GM18907 (cell line): ENCODE measurements around the gene WDR4.
"Not testable (repeated sequence)": the region's sequence is repeated elsewhere in the genome, so short reads cannot be mapped to it uniquely, and the experiment has no call there.

Experiments
- ATAC-seq: cut with Tn5 transposase; IDR thresholded peaks from one replicate; pipeline ENCODE4 v1.9.1; 2021; ENCODE audit warnings: mild to moderate bottlenecking, moderate library complexity; ENCODE audit not compliant: unreplicated experiment

WDR4 gene

GRCh38 chr21:42820616-42821465, 58.5 kb downstream of the WDR4 start:
- no peak for ATAC-seq

GRCh38 chr21:42819861-42820615, 59.3 kb downstream of the WDR4 start:
- no peak for ATAC-seq

- ATAC-seq, result no peak
These were observed 61.0 kb downstream of the WDR4 start for GRCh38 chr21:42818328-42818749.

GRCh38 chr21:42815217-42815616, 64.1 kb downstream of the WDR4 start:
- no peak for ATAC-seq

- not testable (repeated sequence) for ATAC-seq
These were observed 66.7 kb downstream of the WDR4 start for GRCh38 chr21:42812528-42813241.

- ATAC-seq, result no peak
These were observed 67.4 kb downstream of the WDR4 start for GRCh38 chr21:42811960-42812359.

- ATAC-seq, result no peak
These were observed 69.5 kb downstream of the WDR4 start for GRCh38 chr21:42809577-42810475.

GRCh38 chr21:42809171-42809570, 70.2 kb downstream of the WDR4 start:
- ATAC-seq, result no peak

GRCh38 chr21:42807938-42808613, 71.3 kb downstream of the WDR4 start:
- ATAC-seq, result no peak

- not testable (repeated sequence) for ATAC-seq
These were observed 71.9 kb downstream of the WDR4 start for GRCh38 chr21:42807293-42807895.

- ATAC-seq, result no peak
These were observed 72.7 kb downstream of the WDR4 start for GRCh38 chr21:42806509-42807140.

GRCh38 chr21:42801616-42802015, 77.7 kb downstream of the WDR4 start:
- ATAC-seq, result not testable (repeated sequence)

GRCh38 chr21:42799948-42800347, 79.4 kb downstream of the WDR4 start:
- ATAC-seq, result no peak

GRCh38 chr21:42799516-42799915, 79.8 kb downstream of the WDR4 start:
- no peak for ATAC-seq
